K562 treated with DMSO at 1 percent for 48 hours (cell line): ENCODE results near the gene JAKMIP3. TPM values are rescaled to one million over a fixed set of nuclear protein-coding genes. Genes with fewer than 3 reads are reported as not detected.

Experiments used
- total RNA-seq: library from RNA; unstranded; fragments of 300-600 nt; gene quantifications from 2 replicates; pipeline ENCODE4 v1.2.3, GENCODE V29; 2022; ENCODE audit warnings: low replicate concordance; ENCODE audit errors: extremely low read depth

The JAKMIP3 gene
- total RNA-seq, result not detected in 2 replicates

GRCh38 chr10:132065491-132066105, at the start of gene JAKMIP3:
Gene JAKMIP3 (plus strand): TSS chr10:132065946. CDS start chr10:132104809, 38,863 bp downstream.

Other genes starting within 250 kb of the JAKMIP3 start
- gene PPP2R2D, start 164.9 kb upstream of the JAKMIP3 start, total RNA-seq, result not detected in 2 replicates
- gene BNIP3, start 84.0 kb upstream of the JAKMIP3 start, total RNA-seq, result not detected in 2 replicates
- gene DPYSL4, start 121.0 kb downstream of the JAKMIP3 start, total RNA-seq, result not detected in 2 replicates
- gene STK32C, start 242.0 kb downstream of the JAKMIP3 start, total RNA-seq, result not detected in 2 replicates